ENCODE measurements around the gene CELA2A.
"Not testable (repeated sequence)": the region's sequence is repeated elsewhere in the genome, so short reads cannot be mapped to it uniquely, and the experiment has no call there.

- TF ChIP-seq MAX (IDR thresholded peaks at IDR 0.05; ENCODE audit: low read depth); ZBTB33 (IDR thresholded peaks at IDR 0.05; ENCODE audit: borderline replicate concordance, low read depth); TAF1 (IDR thresholded peaks at IDR 0.05; ENCODE audit: borderline replicate concordance, low read depth, low read length); POLR2AphosphoS5 (IDR thresholded peaks at IDR 0.05; ENCODE audit: low read depth, low read length); REST (IDR thresholded peaks at IDR 0.05; ENCODE audit: low read depth, low read length); CTCF (IDR thresholded peaks at IDR 0.05); SIN3A (IDR thresholded peaks at IDR 0.05; ENCODE audit: borderline replicate concordance, low read depth, low read length); RAD21 (IDR thresholded peaks at IDR 0.05; ENCODE audit: low read length); FOXM1 (IDR thresholded peaks at IDR 0.05; ENCODE audit: low read depth); TEAD4 (IDR thresholded peaks at IDR 0.05; ENCODE audit: borderline replicate concordance, insufficient read depth); YY1 (IDR thresholded peaks at IDR 0.05; ENCODE audit: low read depth); CHD2 (IDR thresholded peaks at IDR 0.05; ENCODE audit: low read length, partially characterized antibody): not testable (repeated sequence)
These were observed 15.2 kb downstream of the CELA2A start for GRCh38 chr1:15471723-15472122.

Measured in SK-N-SH (cell line).